Fibroblast of pulmonary artery (primary cell): ENCODE results near the gene TBC1D8.

Experiments
- DNase-seq: peaks from one replicate; pipeline ENCODE4 v3.0.0-alpha.2; 2010; ENCODE audit warnings: low read depth
- H3K4me3 ChIP-seq: replicated peaks from 2 replicates; pipeline ENCODE4 v1.5.1; 2011; ENCODE audit warnings: low read depth, mild to moderate bottlenecking, control low read depth, low read length, moderate library complexity
- TF ChIP-seq, protein P1 (sequence below): IDR thresholded peaks from 2 replicates; pipeline ENCODE4 v1.5.1; 2011; ENCODE audit warnings: mild to moderate bottlenecking, control low read depth, low read length, inconsistent platforms; ENCODE audit errors: missing control alignments

The TBC1D8 gene

DNA sequence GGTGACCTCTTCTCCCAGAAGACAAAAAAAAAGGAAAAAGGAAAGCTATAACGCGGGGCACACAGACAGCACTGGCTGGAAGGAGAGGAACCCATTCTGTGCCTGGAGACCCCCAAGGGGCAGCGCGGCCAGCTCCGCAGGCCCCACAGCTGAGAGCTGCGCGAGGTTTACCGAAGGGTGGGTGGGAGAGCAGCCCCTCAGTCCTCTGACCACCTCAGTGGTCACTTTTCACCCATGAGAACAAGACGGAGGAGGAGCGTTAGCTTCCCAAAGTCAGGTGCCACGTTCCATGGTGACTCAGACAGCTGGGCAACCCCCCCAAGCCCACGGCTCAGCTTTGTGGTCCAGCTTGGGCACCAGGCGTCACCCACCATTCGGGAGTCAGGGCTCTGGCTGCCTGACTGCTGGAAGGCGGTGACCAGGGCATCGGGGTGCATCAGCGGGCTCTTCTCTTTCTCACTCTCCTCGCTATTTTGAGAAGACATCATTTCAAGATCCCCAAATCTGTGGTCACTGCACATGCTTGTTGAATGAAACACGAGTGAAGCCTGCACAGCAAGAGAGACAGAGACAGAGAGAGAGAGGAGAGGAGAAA is 113.9 kb downstream of the TBC1D8 start:
- TF ChIP-seq, protein P1, sequence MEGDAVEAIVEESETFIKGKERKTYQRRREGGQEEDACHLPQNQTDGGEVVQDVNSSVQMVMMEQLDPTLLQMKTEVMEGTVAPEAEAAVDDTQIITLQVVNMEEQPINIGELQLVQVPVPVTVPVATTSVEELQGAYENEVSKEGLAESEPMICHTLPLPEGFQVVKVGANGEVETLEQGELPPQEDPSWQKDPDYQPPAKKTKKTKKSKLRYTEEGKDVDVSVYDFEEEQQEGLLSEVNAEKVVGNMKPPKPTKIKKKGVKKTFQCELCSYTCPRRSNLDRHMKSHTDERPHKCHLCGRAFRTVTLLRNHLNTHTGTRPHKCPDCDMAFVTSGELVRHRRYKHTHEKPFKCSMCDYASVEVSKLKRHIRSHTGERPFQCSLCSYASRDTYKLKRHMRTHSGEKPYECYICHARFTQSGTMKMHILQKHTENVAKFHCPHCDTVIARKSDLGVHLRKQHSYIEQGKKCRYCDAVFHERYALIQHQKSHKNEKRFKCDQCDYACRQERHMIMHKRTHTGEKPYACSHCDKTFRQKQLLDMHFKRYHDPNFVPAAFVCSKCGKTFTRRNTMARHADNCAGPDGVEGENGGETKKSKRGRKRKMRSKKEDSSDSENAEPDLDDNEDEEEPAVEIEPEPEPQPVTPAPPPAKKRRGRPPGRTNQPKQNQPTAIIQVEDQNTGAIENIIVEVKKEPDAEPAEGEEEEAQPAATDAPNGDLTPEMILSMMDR, result no peak
- H3K4me3 ChIP-seq, result no peak overlapping the region
- no peak for DNase-seq

DNA sequence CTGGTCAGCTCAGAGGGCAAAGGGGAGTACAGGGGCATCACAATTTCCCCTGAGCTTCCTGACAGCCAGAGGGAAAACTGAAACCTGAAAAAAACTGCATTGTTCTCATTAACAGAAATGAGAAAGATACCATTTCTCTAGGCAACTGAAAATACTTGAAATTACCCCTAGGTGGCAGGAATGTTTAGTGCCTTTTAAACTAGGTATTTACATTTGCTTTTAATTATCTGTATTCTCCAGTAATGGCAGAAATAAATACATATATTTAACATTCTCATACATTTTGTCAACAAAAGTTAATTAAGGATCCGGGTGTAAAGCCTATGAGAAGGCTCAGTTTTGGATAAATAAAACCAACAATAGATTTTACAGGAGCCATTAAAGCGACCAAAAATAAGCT is 114.6 kb downstream of the TBC1D8 start:
- TF ChIP-seq, protein P1, result peak; percentile 64
- no peak overlapping the region for H3K4me3 ChIP-seq
- peak; percentile 65 for DNase-seq

DNA sequence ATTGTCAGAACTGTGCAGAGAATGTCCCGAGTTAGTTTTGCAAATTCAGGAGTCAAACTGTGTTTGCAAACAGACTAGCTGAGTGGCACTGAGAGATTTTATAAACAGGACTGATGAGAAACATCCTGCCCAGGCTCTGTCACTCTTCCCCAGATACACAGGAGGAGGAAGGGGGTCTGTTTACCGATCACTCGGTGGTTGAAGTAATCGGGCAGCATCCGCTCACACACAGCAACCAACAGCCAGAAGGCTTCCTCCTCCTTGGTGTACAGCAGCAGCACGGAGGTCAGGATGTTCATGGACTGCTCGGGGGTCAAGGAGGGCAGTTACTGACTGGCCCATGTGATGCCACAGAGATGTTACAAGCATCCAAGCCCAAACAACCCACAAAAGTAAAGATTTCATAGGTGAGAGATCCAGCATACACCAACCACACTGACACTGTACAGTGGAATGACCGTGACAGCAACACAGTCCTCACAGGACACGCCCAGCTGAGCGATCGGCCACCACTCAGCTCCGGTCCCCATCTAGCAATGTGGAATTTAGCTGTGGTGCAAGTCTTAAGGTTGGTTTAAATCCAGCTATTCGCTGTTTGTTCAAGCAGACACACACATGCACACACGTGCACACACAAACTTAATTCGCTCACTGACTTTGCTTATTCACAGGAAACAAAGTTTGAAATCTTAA is 119.0 kb downstream of the TBC1D8 start:
- DNase-seq, result no peak
- no peak overlapping the region for H3K4me3 ChIP-seq
- TF ChIP-seq, protein P1, result no peak

DNA sequence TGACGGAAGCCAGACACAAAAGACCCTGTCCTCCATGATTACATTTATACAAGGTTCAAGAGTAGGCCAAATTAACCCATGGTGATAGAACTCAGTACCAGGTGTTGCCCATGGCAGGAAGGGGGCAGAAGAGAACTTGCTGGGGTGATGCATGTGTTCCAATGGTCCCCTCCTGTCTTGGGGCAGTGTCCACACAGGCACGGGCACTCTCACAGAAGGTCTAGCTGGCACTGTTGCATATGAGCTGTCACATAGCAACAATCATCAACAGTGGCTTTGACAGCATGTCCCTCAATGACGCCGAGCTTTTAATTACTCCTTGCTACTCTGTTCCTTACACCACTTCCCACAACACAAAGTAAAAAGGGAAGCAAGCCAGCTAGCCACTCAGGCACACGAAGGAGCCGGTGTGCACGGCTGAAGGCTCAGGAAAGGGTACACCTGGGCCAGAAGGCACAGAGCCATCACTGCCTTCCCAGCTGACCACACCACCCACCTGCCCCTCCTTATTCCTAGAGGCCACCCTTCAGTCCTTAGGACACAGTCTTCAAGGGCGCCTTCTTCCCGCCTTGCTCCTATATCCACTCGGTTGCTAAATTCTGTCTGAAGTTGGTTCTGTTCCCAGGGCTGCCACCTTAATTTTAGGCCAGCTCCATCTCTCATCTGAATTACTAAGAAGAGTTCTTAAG is 120.2 kb downstream of the TBC1D8 start:
- H3K4me3 ChIP-seq, result no peak overlapping the region
- no peak for DNase-seq
- TF ChIP-seq, protein P1, result no peak

DNA sequence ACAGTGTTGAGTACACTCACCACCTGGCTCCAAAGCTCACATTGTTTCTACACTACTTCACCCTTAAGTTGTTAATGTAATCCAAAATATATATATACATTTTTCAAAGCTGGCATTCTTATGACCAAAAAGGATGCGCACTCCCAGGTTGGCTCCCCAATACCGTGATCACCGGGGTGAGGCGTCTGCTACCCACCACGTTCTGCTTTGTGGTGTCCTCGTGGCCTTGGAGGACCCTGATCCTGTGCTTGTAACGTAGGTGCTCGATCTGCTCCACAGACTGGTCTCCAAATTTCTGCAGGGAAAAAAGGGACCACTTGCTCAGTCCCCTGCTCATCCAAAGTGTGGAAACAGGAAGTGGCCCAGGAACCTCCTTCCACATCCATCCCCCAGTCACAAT is 123.3 kb downstream of the TBC1D8 start:
- no peak for DNase-seq
- no peak overlapping the region for H3K4me3 ChIP-seq
- TF ChIP-seq, protein P1, result no peak

DNA sequence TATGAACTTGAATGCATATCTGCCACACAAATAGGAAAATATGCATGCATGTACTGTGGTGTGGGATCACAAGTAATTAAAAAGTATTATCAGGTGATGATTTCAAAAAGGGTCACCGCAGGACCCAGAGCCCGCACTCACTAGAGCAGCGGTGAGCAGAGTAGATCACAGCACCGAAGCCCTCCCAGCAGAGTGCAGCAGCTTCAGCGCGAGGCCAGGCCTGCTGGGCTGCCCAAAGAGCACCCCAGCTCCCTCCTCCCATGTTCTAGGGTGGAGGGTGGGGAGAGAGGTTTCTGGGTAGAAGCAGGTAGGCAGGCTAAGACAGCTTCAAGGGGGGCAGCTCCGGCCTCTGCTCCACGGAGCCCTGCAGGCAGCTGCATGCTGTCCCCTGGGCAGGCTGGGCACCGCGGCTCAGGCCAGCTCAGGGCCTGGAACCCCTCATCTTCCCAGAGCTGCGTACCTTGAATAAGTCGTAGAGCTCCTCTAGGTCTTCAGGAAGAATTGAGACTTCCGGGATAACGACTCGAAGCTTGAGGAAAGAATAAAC is 124.2 kb downstream of the TBC1D8 start:
- no peak for DNase-seq
- H3K4me3 ChIP-seq, result no peak overlapping the region
- TF ChIP-seq, protein P1, result no peak
